ENCODE results near the gene RBPJ. TPM values are rescaled to one million over a fixed set of nuclear protein-coding genes. Genes with fewer than 3 reads are reported as not detected.

Gene RBPJ
- total RNA-seq, 4 donors from 2014 or later = 60.4 to 99.3 (median 78.5) TPM

DNA sequence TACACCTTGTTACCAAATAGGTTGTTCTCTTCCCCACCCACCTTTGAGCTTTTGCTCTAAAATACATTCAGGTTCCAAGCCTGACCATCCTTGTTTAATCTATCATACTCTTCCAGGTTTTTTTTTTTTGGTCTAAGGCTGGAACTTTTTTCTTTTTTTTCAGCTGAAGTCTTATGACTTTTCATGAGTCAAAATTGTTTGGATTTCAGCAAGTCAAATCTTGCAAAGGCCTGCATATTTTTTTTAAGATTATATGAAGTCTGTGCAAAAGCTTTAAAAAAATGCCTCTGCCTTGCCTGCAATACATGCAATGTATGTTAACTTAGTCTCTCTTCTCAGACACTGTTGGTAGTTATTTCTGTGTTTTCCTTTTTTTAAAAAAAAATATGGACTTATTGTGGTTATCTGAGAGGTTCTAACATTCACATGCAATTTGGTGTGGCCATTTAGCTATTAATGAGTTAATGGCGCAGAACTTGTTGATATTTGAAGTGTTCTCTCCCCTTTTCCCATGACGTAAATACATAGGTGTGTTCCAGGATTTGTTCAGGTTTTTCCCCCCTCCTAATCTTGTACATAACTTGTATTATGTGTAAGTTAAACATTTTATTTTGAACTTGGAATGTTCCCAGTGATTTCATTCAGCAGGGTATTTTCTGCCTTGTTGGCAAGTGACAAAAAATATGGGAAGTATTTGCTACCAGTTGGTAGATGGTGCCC, 110.8 kb downstream of the RBPJ start:
- no peak for DNase-seq
- Histone ChIP-seq H3K4me1 (peaks cover 0 to 3% of the 10 kb centered on the region in 2 donors), H3K27ac (no peak overlapping the region), H3K36me3 (peaks cover 0 to 26% of the 10 kb centered on the region in 2 donors), H3K4me3 (replicated peaks in 1 of 3) (no peak overlapping the region), H3K27me3 (no peaks in the 10 kb centered on the region), H3K9me3 (no peaks in the 10 kb centered on the region)
- 93% methylated on average over 2 of the region's 2 CpGs for WGBS, 2 donors
- intact Hi-C loops (cut with DNase I) = no loop called here
- TF ChIP-seq POLR2A (IDR thresholded peaks at IDR 0.05) = no peak
- TF ChIP-seq, protein P1, sequence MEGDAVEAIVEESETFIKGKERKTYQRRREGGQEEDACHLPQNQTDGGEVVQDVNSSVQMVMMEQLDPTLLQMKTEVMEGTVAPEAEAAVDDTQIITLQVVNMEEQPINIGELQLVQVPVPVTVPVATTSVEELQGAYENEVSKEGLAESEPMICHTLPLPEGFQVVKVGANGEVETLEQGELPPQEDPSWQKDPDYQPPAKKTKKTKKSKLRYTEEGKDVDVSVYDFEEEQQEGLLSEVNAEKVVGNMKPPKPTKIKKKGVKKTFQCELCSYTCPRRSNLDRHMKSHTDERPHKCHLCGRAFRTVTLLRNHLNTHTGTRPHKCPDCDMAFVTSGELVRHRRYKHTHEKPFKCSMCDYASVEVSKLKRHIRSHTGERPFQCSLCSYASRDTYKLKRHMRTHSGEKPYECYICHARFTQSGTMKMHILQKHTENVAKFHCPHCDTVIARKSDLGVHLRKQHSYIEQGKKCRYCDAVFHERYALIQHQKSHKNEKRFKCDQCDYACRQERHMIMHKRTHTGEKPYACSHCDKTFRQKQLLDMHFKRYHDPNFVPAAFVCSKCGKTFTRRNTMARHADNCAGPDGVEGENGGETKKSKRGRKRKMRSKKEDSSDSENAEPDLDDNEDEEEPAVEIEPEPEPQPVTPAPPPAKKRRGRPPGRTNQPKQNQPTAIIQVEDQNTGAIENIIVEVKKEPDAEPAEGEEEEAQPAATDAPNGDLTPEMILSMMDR (IDR thresholded peaks at IDR 0.05) = no peak

GRCh38 chr4:26432419-26432818, 111.6 kb downstream of the RBPJ start:
- H3K27ac ChIP-seq = no peak overlapping the region

GRCh38 chr4:26433556-26433955, 112.7 kb downstream of the RBPJ start:
- Histone ChIP-seq H3K27me3 (no peaks in the 10 kb centered on the region), H3K36me3 (peaks cover 0 to 26% of the 10 kb centered on the region in 2 donors), H3K4me1 (peaks cover 0 to 3% of the 10 kb centered on the region in 2 donors), H3K27ac (no peak overlapping the region), H3K4me3 (replicated peaks in 1 of 3) (no peak overlapping the region), H3K9me3 (no peaks in the 10 kb centered on the region)
- no peak for DNase-seq
- TF ChIP-seq, protein P1 (IDR thresholded peaks at IDR 0.05) = no peak
- no peak for TF ChIP-seq POLR2A (IDR thresholded peaks at IDR 0.05)
- WGBS, 2 donors = 94 to 95% methylated on average over 1 of the region's 1 CpG
- intact Hi-C loops (cut with DNase I) = no loop called here

More at GRCh38 chr4:26432419-26432818, 111.6 kb downstream of the RBPJ start:
- Histone ChIP-seq H3K9me3 (no peaks in the 10 kb centered on the region), H3K4me3 (replicated peaks in 1 of 3) (no peak overlapping the region), H3K4me1 (peaks cover 0 to 3% of the 10 kb centered on the region in 2 donors), H3K27me3 (no peaks in the 10 kb centered on the region), H3K36me3 (peaks cover 0 to 26% of the 10 kb centered on the region in 2 donors)
- DNase-seq = no peak
- intact Hi-C loops (cut with DNase I) = no loop called here
- TF ChIP-seq, protein P1 (IDR thresholded peaks at IDR 0.05) = no peak
- no peak for TF ChIP-seq POLR2A (IDR thresholded peaks at IDR 0.05)
- 91 to 93% methylated on average over 5 of the region's 5 CpGs for WGBS, 2 donors

DNA sequence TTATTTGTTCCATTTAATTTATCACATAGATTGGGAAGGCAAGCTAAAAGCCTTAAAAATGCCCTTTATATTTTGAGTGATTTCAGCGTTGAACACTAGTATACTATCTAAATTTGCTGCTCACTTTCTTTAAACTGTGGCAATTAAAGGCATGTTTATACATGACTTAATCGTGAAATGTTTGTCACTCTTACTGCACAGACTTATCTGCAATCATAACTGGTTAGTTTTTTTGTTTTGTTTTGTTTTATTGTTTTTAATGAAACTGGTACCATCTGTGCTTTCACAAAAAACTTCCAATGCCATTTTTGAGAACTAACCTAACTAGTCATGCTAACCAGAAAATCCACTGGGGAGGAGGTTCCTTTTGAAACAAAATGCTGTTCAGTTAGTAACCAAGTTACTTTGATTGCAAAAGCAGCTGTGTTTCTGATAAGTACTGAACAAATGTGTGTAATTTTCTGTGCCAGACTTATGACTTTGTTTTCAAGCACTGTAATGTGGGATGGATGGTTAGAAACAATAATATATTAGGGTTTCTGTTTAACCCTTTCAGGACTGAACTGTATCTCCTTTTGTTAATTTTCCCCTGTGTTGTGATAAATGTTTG, 113.3 kb downstream of the RBPJ start:
- 85% methylated on average over 2 of the region's 2 CpGs for WGBS, 2 donors
- Histone ChIP-seq H3K4me3 (replicated peaks in 1 of 3) (no peak overlapping the region), H3K4me1 (peaks cover 0 to 3% of the 10 kb centered on the region in 2 donors), H3K27me3 (no peaks in the 10 kb centered on the region), H3K27ac (no peak overlapping the region), H3K9me3 (no peaks in the 10 kb centered on the region), H3K36me3 (peaks cover 0 to 24% of the 10 kb centered on the region in 2 donors)
- TF ChIP-seq, protein P1 (IDR thresholded peaks at IDR 0.05) = no peak
- TF ChIP-seq POLR2A (IDR thresholded peaks at IDR 0.05) = no peak
- no peak for DNase-seq
- intact Hi-C loops (cut with DNase I) = no loop called here

- WGBS, 2 donors = 34 to 39% methylated on average over 7 of the region's 7 CpGs
- Histone ChIP-seq H3K27me3 (no peaks in the 10 kb centered on the region), H3K9me3 (no peaks in the 10 kb centered on the region), H3K27ac (peak overlapping the region; percentile 50 to 77 (median 73)), H3K4me1 (peaks cover 9 to 13% of the 10 kb centered on the region in 2 donors), H3K4me3 (replicated peaks in 1 of 3) (no peak overlapping the region), H3K36me3 (no peaks in the 10 kb centered on the region)
- TF ChIP-seq, protein P1 (IDR thresholded peaks at IDR 0.05) = no peak
- TF ChIP-seq POLR2A (IDR thresholded peaks at IDR 0.05) = no peak
- DNase-seq = peak; percentile 69 to 75
- intact Hi-C loops (cut with DNase I) = no loop called here
Observed at GRCh38 chr4:26441102-26441501, 120.3 kb downstream of the RBPJ start.
